HepG2 (cell line): ENCODE measurements around the gene BTN1A1. TPM values are rescaled to one million over a fixed set of nuclear protein-coding genes. Genes with fewer than 3 reads are reported as not detected.

Experiments used
- ATF2 ChIP-seq: sonication (generic); formaldehyde crosslinking; IDR thresholded peaks from 2 replicates; pipeline ENCODE4 v1.4.0; 2020; ENCODE audit warnings: missing genetic modification reagents
- GPN1 ChIP-seq: sonication (generic); formaldehyde crosslinking; IDR thresholded peaks from 2 replicates; pipeline ENCODE4 v1.5.1; 2020; ENCODE audit warnings: missing genetic modification reagents, borderline replicate concordance
- POGK ChIP-seq: sonication (generic); formaldehyde crosslinking; conservative IDR thresholded peaks from 2 replicates; pipeline ENCODE4 v1.8.0; 2022; ENCODE audit warnings: mild to moderate bottlenecking, moderate library complexity, missing genetic modification reagents
- SP140L ChIP-seq: sonication (generic); formaldehyde crosslinking; IDR thresholded peaks from 2 replicates; pipeline ENCODE4 v1.4.0; 2020; ENCODE audit warnings: missing genetic modification reagents, borderline replicate concordance
- XRCC5 ChIP-seq: fragments of 200-400 bp; formaldehyde crosslinking; optimal IDR thresholded peaks from 2 replicates; pipeline ENCODE3; 2017; ENCODE audit warnings: mild to moderate bottlenecking, low read length
- ZNF280D ChIP-seq: sonication (generic); formaldehyde crosslinking; IDR thresholded peaks from 2 replicates; pipeline ENCODE4 v1.5.1; 2020; ENCODE audit warnings: mild to moderate bottlenecking, missing genetic modification reagents
- ZNF513 ChIP-seq: sonication (generic); formaldehyde crosslinking; conservative IDR thresholded peaks from 2 replicates; pipeline ENCODE4 v1.5.0; 2020; ENCODE audit warnings: missing genetic modification reagents
- ZNF530 ChIP-seq: sonication (generic); formaldehyde crosslinking; IDR thresholded peaks from 2 replicates; pipeline ENCODE4 v1.5.0; 2020; ENCODE audit warnings: low read depth, mild to moderate bottlenecking, missing genetic modification reagents
- ZNF737 ChIP-seq: sonication (generic); formaldehyde crosslinking; IDR thresholded peaks from 2 replicates; pipeline ENCODE4 v1.5.0; 2020; ENCODE audit warnings: missing genetic modification reagents, mild to moderate bottlenecking, borderline replicate concordance
- ZSCAN5A ChIP-seq: sonication (generic); formaldehyde crosslinking; IDR thresholded peaks from 2 replicates; pipeline ENCODE4 v1.8.0; 2022; ENCODE audit warnings: mild to moderate bottlenecking, missing genetic modification reagents, borderline replicate concordance
- polyA plus RNA-seq, 8 experiments: library from polyadenylated mRNA; depleted of rRNA in 3 of 8; stranded (reverse) in 7 of 8; unstranded in 1 of 8; fragments of >200 nt; fragmentation: Illumina TruSeq in 4 of 8; extraction: Trizol in 4 of 8; gene quantifications; 2 replicates each; pipeline versions ENCODE4 v1.2.1 to v1.2.3, GENCODE V29; 2011 to 2016; ENCODE audit warnings: low read depth in 4 of 8, missing spikeins in 1 of 8, mixed read lengths in 1 of 8; ENCODE audit not compliant: insufficient read depth in 1 of 8
- total RNA-seq, 5 experiments: library from RNA; depleted of rRNA; stranded (reverse); fragments of >200 nt; fragmentation: Illumina TruSeq; extraction: Trizol; gene quantifications; 2 replicates each; pipeline ENCODE4 v1.2.3, GENCODE V29; 2016; ENCODE audit warnings: low read depth in 1 of 5
- TF ChIP-seq, protein P1 (sequence below): sonication (generic); formaldehyde crosslinking; IDR thresholded peaks from 2 replicates; pipeline ENCODE4 v1.4.0; 2020; ENCODE audit warnings: mild to moderate bottlenecking, missing genetic modification reagents
- TF ChIP-seq, protein P2 (sequence below): sonication (generic); formaldehyde crosslinking; IDR thresholded peaks from 2 replicates; pipeline ENCODE4 v1.4.0; 2020; ENCODE audit warnings: missing genetic modification reagents, borderline replicate concordance

The BTN1A1 gene
- total and polyA plus RNA-seq, 2 of the 13 experiments (the other 11 are each of a cell fraction or from before 2014, with no cell fraction given), result 0.04 TPM; not detected in 1

GRCh38 chr6:26520237-26520849, 20.2 kb downstream of the BTN1A1 start (continued):
- peak; percentile 77; the same call in 1 of the 2 replicates for TF ChIP-seq ZNF737 (CRISPR knock-in tag)
- TF ChIP-seq, protein P1, sequence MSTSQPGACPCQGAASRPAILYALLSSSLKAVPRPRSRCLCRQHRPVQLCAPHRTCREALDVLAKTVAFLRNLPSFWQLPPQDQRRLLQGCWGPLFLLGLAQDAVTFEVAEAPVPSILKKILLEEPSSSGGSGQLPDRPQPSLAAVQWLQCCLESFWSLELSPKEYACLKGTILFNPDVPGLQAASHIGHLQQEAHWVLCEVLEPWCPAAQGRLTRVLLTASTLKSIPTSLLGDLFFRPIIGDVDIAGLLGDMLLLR (CRISPR knock-in tag), result peak; percentile 64; the same call in 1 of the 2 replicates
- TF ChIP-seq XRCC5, result peak; percentile 41
- peak; percentile 71; the same call in 1 of the 2 replicates for TF ChIP-seq ZSCAN5A (CRISPR knock-in tag)
- no peak for TF ChIP-seq ATF2 (CRISPR knock-in tag)
- 0 out of 2 replicates have a peak, but pooled peaks have one; percentile 30 for TF ChIP-seq ZNF280D (CRISPR knock-in tag)
- 0 out of 2 replicates have a peak, but pooled peaks have one; percentile 53 for TF ChIP-seq ZNF530 (CRISPR knock-in tag)
- no peak for TF ChIP-seq ZNF513
- TF ChIP-seq POGK, result peak; percentile 80
- no peak for TF ChIP-seq GPN1 (CRISPR knock-in tag)
- TF ChIP-seq, protein P2, sequence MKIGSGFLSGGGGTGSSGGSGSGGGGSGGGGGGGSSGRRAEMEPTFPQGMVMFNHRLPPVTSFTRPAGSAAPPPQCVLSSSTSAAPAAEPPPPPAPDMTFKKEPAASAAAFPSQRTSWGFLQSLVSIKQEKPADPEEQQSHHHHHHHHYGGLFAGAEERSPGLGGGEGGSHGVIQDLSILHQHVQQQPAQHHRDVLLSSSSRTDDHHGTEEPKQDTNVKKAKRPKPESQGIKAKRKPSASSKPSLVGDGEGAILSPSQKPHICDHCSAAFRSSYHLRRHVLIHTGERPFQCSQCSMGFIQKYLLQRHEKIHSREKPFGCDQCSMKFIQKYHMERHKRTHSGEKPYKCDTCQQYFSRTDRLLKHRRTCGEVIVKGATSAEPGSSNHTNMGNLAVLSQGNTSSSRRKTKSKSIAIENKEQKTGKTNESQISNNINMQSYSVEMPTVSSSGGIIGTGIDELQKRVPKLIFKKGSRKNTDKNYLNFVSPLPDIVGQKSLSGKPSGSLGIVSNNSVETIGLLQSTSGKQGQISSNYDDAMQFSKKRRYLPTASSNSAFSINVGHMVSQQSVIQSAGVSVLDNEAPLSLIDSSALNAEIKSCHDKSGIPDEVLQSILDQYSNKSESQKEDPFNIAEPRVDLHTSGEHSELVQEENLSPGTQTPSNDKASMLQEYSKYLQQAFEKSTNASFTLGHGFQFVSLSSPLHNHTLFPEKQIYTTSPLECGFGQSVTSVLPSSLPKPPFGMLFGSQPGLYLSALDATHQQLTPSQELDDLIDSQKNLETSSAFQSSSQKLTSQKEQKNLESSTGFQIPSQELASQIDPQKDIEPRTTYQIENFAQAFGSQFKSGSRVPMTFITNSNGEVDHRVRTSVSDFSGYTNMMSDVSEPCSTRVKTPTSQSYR (CRISPR knock-in tag), result peak; percentile 45; the same call in 1 of the 2 replicates
- TF ChIP-seq SP140L, result 0 out of 2 replicates have a peak, but pooled peaks have one; percentile 67
